Activated CD4-positive, alpha-beta memory T cell treated with anti-CD3 and anti-CD28 coated beads for 36 hours (primary cell): ENCODE results near the gene ASPG. TPM values are rescaled to one million over a fixed set of nuclear protein-coding genes. Genes with fewer than 3 reads are reported as not detected.

Experiments used
- CTCF ChIA-PET: fragments of 350-600 bp; sonication (Branson Sonifier 250); formaldehyde crosslinking; loops from one replicate; lab custom pipeline; 2021; ENCODE audit warnings: antibody characterized with exemption, inconsistent platforms; lab: Charles Lee
- POLR2A ChIA-PET: fragments of 350-600 bp; sonication (Branson Sonifier 250); formaldehyde crosslinking; loops from one replicate; lab custom pipeline; 2021; ENCODE audit warnings: antibody characterized with exemption; lab: Charles Lee
- DNase-seq: peaks from one replicate; pipeline ENCODE4 v3.0.0-alpha.2; 2020
- H3K27ac Mint-ChIP-seq: one replicate; pipeline ENCODE4 v1.8.0; 2021; ENCODE audit warnings: mixed read lengths
- H3K27me3 Mint-ChIP-seq: one replicate; pipeline ENCODE4 v1.8.0; 2021; ENCODE audit warnings: mixed read lengths
- H3K36me3 Mint-ChIP-seq: one replicate; pipeline ENCODE4 v1.8.0; 2021; ENCODE audit warnings: mixed read lengths
- H3K4me1 Mint-ChIP-seq: one replicate; pipeline ENCODE4 v1.8.0; 2021; ENCODE audit warnings: low read depth, mixed read lengths
- H3K4me3 Mint-ChIP-seq: one replicate; pipeline ENCODE4 v1.8.0; 2021; ENCODE audit warnings: mild to moderate bottlenecking, mixed read lengths
- H3K9me3 Mint-ChIP-seq: one replicate; pipeline ENCODE4 v1.8.0; 2021; ENCODE audit warnings: mixed read lengths
- intact Hi-C: fragments of 100-400 bp; cut with micrococcal nuclease; formaldehyde crosslinking; loops from one replicate; pipeline ENCODE4 v1.15.1; 2023
- total RNA-seq, 2 experiments: library from RNA; stranded (reverse); gene quantifications; one replicate each; pipeline ENCODE4 v1.2.3, GENCODE V29; 2021

The ASPG gene
- total RNA-seq, 2 experiments from 2014 or later = not detected

DNA sequence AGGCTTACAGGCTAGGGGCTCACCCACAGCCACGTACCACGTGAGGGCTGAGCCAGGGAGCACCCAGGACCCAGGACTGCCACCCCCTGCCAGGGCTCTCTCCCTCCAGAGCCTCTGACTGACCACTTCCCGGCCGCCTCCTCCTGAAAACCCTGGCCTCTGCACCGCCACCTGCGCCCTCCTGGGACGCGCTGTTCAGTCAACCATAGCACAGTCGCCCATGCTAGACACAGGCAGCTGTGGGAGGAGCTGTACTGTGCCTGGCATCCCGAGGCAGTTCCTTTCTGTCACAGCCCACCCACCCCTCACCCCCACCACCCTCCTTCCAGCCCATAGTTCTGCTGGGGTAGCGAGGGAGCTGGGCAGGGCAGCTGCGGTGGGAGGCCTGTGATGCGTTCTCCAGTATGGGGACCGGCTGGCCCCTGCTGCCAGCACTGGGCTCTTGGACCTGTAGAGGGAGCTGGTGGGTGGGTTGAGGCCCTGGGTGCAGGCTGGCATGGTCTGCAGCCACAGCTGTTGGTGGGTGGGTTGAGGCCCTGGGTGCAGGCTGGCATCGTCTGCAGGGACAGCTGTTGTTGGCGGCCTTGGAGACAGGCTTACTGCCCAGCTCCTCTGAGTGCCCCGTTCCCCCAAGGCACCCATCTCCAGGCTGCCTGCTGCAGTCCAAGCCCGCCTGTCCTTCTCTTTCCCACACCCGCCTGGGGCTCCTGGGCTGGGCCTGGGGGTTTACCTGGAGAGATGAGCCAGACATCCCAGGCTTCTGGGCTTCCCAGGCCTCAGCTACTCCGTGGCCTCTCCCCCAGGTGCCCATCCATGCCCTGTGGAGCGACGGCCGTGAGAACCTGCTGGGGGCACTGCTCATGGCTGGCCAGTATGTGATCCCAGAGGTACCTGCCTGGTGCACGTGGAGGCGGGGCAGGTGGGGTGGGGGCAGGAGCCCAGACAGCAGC, 11.5 kb downstream of the ASPG start:
- CTCF ChIA-PET = interaction anchor here (0.6 to 2.4 kb wide), 3 partner anchors 19 to 519 kb away, joined by 3 to 12 read pairs (median 3); no protein-coding TSS in a partner anchor
- DNase-seq = no peak
- intact Hi-C loops = no loop called here
- Mint-ChIP-seq H3K9me3 (no peaks in the 10 kb centered on the region), H3K36me3 (no peaks in the 10 kb centered on the region), H3K27ac (no peak overlapping the region), H3K4me3 (no peak overlapping the region), H3K4me1 (peaks cover 5% of the 10 kb centered on the region), H3K27me3 (peaks cover 3% of the 10 kb centered on the region)
- POLR2A ChIA-PET = no interaction called here

DNA sequence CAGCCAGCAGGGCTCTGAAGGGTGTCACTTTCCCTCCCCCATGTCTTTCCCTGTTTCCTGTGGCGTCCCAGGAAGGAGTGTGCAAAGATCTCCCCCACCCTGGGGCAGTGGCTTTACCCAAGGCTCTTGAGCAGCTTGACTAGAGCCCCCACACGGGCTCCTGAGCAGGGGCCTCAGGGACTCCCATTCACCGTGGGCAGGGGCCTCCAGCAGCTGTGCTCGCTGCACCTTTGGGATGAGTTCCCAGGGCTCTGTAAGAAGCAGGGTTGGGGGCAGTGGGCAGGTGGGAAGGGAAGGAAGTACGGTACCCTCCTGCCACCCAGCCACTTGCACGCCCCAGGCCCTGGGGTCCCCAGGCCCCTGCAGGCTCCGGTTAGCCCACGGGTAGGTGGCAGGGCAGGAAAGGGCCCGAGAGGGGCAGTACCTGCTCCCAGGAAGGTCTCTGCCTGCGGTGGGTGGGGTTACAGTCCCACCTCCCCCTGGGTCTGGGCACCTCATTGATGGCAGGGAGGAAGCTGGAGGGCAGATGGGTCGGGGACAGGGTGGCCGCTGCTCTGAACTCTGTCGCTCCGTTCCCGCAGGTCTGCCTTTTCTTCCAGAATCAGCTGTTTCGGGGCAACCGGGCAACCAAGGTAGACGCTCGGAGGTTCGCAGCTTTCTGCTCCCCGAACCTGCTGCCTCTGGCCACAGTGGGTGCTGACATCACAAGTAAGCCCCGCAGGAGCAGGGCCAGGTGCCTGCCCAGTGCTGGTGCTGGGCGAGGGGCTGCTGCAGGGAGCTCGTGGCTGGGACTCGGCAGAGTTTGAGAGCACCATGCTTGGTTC, 13.0 kb downstream of the ASPG start:
- CTCF ChIA-PET = no interaction called here
- POLR2A ChIA-PET = no interaction called here
- Mint-ChIP-seq H3K27me3 (peaks cover 3% of the 10 kb centered on the region), H3K4me1 (peaks cover 5% of the 10 kb centered on the region), H3K27ac (no peak overlapping the region), H3K4me3 (no peak overlapping the region), H3K36me3 (no peaks in the 10 kb centered on the region), H3K9me3 (no peaks in the 10 kb centered on the region)
- intact Hi-C loops = no loop called here
- DNase-seq = no peak

DNA sequence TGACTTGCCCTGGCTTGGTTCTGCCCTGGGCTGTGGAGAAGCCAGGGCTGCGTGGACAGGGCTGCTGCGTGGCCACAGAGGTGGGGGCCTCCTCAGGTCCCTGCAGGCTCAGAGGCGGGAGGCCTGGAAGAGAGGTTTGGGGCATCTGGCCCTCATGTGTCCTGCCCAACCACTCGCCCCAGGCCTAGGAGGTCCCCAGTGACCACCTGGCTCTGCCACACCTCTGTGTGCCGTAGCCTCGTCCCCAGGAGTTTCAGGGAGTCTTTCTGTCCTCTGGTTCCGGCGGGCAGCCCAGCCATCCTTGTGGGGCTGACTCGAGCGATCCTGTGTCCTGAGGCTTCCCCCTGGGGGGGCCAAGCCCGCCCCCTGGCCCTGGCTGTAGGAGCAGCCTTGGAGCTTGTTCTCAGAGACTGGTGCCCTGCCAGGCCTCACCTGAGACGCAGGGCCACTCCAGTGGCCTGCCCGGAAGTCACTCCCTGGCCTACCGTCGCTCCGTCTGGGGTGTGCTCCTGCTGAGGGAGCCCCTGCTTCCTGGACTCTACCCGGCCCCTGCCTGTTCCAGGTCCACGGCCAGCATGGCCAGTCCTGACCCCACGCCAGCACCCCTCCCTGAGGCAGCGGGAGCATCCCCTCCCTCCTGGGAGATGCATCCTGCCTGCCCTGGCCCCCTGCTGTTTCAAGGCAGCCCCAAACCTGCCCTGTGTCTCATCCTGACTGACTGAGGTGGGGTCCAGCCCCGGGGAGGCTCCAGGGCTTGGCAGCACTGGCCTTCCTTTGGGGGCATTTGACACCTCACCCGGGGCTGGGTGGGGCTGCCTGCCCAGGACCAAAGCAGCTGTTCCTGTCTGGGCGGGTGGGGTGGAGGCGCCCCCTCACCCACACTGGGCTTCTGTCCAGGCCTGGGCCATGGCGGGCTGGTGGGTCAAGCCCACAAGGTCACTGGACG, 13.9 kb downstream of the ASPG start:
- intact Hi-C loops = no loop called here
- CTCF ChIA-PET = no interaction called here

DNA sequence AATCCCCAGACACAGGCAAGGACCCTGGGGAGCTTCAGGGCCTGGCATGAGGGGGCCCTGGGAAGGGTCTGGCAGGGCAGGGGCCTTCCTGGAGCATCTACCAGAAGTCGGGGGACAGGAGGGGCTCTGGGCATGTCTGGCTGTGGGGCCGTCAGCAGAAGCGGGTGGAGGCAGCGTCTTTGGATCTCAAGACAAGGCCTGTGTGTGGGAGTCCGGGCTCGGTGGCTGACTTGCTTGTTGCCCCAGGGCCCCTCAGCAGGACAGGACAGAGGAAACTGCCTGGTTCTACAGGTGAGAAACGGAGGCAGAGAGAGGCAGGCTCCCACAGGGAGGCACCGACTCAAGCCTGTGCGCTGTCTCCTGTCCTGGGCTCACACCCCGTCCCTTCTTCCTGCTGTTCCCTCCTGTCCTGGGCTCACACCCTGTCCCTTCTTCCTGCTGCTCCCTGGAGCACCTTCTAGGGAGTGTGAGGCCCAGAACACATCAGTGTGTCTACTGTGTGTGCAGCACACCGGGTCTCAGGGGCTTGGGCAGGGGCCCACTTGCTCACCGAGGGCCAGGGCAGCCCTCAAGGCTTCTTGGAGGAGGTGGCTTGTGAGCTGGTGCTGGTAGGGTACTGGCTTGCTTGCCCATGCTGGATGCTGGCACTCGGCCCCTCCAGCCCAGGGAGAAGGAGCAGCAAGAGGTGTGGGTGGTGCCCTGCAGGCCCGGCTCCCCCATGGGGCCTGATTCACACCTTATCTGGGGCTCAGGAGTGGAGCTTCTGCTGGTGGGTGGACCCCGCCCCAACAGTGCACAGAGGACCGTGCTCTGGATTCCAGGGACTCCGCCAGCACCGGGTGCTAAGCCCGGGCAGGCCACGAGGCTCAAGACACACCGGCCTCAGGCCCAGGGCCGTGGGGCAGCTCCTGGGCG, 14.9 kb downstream of the ASPG start:
- Mint-ChIP-seq H3K4me1 (no peaks in the 10 kb centered on the region), H3K36me3 (no peaks in the 10 kb centered on the region), H3K9me3 (no peaks in the 10 kb centered on the region), H3K4me3 (no peak overlapping the region), H3K27ac (no peak overlapping the region), H3K27me3 (peaks cover 1% of the 10 kb centered on the region)
- ChIA-PET POLR2A (no interaction called here), CTCF (interaction anchor here (0.9 to 1.0 kb wide), 2 partner anchors 13 to 23 kb away, joined by 3 to 4 read pairs; no protein-coding TSS in a partner anchor)
- intact Hi-C loops = no loop called here
- DNase-seq = no peak

More for the DNA sequence above, 13.9 kb downstream of the ASPG start:
- H3K9me3 Mint-ChIP-seq = no peaks in the 10 kb centered on the region
- peaks cover 2% of the 10 kb centered on the region for H3K27me3 Mint-ChIP-seq
- no peak overlapping the region for H3K4me3 Mint-ChIP-seq
- DNase-seq = no peak
- POLR2A ChIA-PET = no interaction called here
- H3K27ac Mint-ChIP-seq = no peak overlapping the region
- H3K4me1 Mint-ChIP-seq = peaks cover 2% of the 10 kb centered on the region
- H3K36me3 Mint-ChIP-seq = no peaks in the 10 kb centered on the region

DNA sequence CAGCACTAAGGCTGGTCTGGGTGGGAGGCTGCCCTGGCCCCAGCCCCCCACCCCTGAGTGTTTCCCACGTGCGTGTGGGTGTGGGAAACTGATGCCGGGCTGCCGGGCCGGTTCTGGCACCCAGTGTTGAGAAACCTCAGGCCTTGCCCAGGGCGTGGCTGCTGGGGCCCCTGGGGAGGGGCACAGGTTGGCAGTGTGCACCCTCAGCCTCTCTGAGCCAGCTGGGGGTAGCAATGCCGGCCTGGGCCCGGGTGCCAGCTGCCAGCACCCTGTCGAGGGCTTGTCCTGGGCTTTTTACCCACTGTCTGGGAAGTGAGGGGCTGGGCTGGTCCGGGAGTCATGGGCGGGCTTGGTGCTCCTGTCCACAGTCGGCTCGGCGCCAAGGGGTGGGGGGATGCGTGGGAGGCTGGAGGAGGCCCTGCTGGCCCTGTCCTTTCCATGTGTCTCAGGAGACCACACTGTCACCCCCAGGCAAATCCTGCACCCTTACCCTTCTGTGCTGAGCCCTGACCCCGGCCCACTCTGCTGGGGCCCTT, 15.7 kb downstream of the ASPG start:
- no peaks in the 10 kb centered on the region for H3K9me3 Mint-ChIP-seq
- H3K27me3 Mint-ChIP-seq = no peaks in the 10 kb centered on the region
- ChIA-PET CTCF (interaction anchor here (1.0 kb wide), 1 partner anchor 14 kb away, joined by 3 read pairs; no protein-coding TSS in a partner anchor), POLR2A (no interaction called here)
- H3K27ac Mint-ChIP-seq = no peak overlapping the region
- H3K36me3 Mint-ChIP-seq = no peaks in the 10 kb centered on the region
- no peaks in the 10 kb centered on the region for H3K4me1 Mint-ChIP-seq
- no peak overlapping the region for H3K4me3 Mint-ChIP-seq
- intact Hi-C loops = no loop called here
- DNase-seq = no peak

DNA sequence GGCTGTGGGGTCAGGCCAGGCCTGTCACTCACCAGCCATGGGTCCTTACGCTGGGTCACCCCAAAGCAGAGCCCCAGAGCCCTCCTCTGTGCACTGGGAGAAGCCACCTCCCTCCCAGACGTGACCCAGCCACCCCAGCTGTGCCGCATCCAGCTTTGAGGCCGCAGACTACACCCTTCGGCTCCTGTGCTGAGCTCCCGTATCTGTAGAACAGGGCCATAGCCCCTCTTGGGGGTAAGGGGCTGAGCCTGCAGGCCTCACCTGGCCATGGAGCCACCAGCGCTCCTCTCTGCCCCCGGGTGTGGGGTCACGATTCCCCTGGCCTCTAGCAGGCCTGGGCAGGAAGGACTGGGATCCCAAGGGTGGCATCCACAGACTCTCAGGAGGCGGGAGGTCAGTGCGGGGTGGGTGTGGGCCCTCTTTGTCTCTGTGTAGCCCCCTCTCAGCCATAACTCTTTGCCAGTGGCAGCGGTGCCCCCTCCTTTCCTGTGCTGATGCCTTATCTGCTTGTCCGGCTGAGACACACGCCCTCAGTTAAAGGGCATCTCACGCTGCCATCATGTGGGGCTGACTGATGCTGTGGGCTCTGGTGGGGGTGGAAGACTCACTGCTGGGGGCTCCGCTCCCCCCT, 16.3 kb downstream of the ASPG start:
- no peak for DNase-seq
- ChIA-PET CTCF (no interaction called here), POLR2A (no interaction called here)
- Mint-ChIP-seq H3K27me3 (no peaks in the 10 kb centered on the region), H3K27ac (no peak overlapping the region), H3K4me1 (no peaks in the 10 kb centered on the region), H3K4me3 (no peak overlapping the region), H3K36me3 (no peaks in the 10 kb centered on the region), H3K9me3 (no peaks in the 10 kb centered on the region)
- intact Hi-C loops = no loop called here

DNA sequence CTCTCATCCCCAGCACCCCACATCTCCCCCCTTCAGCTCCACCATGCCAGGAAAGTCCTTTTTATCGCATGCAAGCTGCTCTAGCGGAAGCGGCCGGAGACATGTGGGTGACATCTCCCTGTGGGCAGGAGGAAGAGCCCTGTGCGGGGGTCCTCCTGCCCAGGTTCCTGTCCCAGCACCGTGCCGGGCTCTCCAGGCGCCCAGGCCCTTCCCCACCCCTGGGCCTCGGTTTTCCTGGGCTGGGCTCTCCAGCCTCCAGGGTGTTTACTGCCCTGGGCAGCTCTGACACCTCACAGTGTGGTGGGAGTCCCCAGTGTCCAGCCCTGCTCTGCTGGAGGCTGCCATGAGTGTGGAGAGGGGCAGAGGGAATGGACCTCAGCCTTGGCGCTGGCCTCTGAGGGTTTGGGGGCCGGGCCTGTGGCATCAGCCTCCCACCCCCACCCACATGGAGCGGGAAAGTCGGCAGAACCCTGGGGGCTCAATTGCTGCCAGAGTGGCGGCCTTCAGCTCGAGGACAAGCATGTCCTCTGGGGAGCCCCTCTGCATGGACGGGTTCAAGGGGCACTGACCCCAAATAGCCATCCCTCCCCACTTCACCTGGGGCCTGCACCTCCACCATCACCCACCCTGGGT, 16.9 kb downstream of the ASPG start:
- Mint-ChIP-seq H3K36me3 (no peaks in the 10 kb centered on the region), H3K4me3 (no peak overlapping the region), H3K27ac (no peak overlapping the region), H3K4me1 (no peaks in the 10 kb centered on the region), H3K27me3 (no peaks in the 10 kb centered on the region), H3K9me3 (no peaks in the 10 kb centered on the region)
- DNase-seq = no peak
- intact Hi-C loops = no loop called here
- ChIA-PET CTCF (no interaction called here), POLR2A (no interaction called here)

DNA sequence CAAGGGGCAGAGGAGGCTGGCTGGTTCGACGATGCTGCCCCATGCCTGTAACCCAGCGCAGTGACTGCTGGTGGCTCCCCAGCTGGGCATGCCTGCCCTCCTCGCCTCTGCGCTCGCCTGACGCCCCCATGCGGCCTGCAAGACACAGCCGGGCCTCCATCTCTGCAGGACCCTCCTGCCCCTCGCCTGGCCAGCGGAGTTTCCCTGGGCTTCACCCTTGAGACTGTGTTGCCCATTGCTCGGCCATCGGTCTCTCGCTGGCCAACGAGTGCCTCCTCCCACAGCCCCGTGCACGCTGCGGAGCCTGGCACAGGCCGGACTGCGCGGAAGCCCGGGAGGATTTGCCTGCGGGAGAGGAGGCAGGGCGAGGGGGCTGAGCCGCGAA, 17.6 kb downstream of the ASPG start:
- DNase-seq = no peak
- Mint-ChIP-seq H3K4me3 (no peak overlapping the region), H3K4me1 (no peaks in the 10 kb centered on the region), H3K27me3 (no peaks in the 10 kb centered on the region), H3K27ac (no peak overlapping the region), H3K36me3 (no peaks in the 10 kb centered on the region), H3K9me3 (no peaks in the 10 kb centered on the region)
- intact Hi-C loops = no loop called here
- POLR2A ChIA-PET = no interaction called here
- CTCF ChIA-PET = no interaction called here

DNA sequence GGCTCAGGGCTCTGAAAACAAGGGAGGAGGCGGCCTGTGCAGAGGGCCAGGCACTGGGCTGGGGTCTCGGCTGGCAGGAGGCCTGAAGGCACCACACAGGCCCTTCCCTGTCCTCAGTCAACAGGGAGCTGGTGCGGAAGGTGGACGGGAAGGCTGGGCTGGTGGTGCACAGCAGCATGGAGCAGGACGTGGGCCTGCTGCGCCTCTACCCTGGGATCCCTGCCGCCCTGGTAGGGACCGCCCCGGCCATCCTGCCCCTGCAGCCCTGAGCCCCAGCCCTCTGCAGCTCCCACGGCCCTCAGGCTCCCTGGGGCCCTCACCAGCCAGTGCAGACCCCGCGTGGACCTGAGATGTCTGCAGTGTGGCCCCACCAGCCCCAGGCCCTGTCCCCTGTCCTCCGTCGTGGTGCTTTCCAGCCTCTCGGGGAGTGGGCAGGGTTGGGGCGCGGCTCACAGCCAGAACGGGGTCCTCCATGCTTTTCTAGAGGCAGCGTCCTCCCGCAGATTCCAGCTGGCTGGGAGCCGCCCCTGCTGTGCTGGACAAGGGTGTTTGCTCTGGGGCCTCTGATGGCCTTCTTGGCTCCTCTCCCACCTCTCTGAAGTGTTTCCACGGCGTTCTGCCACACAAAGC, 18.1 kb downstream of the ASPG start:
- H3K36me3 Mint-ChIP-seq = no peaks in the 10 kb centered on the region
- no peaks in the 10 kb centered on the region for H3K4me1 Mint-ChIP-seq
- H3K9me3 Mint-ChIP-seq = no peaks in the 10 kb centered on the region
- no peaks in the 10 kb centered on the region for H3K27me3 Mint-ChIP-seq
- no peak overlapping the region for H3K27ac Mint-ChIP-seq
- DNase-seq = no peak
- no peak overlapping the region for H3K4me3 Mint-ChIP-seq
- intact Hi-C loops = no loop called here
- CTCF ChIA-PET = interaction anchor here (1.3 kb wide), 1 partner anchor 8 kb away, joined by 3 read pairs; no protein-coding TSS in a partner anchor
- POLR2A ChIA-PET = no interaction called here
